SK-N-SH treated with all-trans-retinoic acid at 6 μM for 48 hours (cell line): Measurements from ENCODE around the gene POLR3C.

ENCODE experiments used
- ARNTL ChIP-seq: fragments of 450-650 bp; formaldehyde crosslinking; IDR thresholded peaks from 2 replicates; pipeline ENCODE4 v1.5.0; 2020; ENCODE audit warnings: low read depth, mild to moderate bottlenecking, moderate library complexity, borderline replicate concordance
- TOX ChIP-seq: fragments of 250-450 bp; sonication (Bioruptor Pico); IDR thresholded peaks from 2 replicates; pipeline ENCODE4 v1.8.0; 2021; ENCODE audit warnings: mild to moderate bottlenecking, moderate library complexity, borderline replicate concordance
- ZNF565 ChIP-seq: fragments of 450-650 bp; formaldehyde crosslinking; conservative IDR thresholded peaks from 2 replicates; pipeline ENCODE4 v1.5.0; 2020; ENCODE audit warnings: low read depth, mild to moderate bottlenecking, moderate library complexity
- TF ChIP-seq, protein P1 (sequence below): fragments of 250-450 bp; sonication (Bioruptor Pico); IDR thresholded peaks from 2 replicates; pipeline ENCODE4 v1.8.0; 2020; ENCODE audit warnings: mild to moderate bottlenecking, moderate library complexity, borderline replicate concordance

- TF ChIP-seq, protein P1, sequence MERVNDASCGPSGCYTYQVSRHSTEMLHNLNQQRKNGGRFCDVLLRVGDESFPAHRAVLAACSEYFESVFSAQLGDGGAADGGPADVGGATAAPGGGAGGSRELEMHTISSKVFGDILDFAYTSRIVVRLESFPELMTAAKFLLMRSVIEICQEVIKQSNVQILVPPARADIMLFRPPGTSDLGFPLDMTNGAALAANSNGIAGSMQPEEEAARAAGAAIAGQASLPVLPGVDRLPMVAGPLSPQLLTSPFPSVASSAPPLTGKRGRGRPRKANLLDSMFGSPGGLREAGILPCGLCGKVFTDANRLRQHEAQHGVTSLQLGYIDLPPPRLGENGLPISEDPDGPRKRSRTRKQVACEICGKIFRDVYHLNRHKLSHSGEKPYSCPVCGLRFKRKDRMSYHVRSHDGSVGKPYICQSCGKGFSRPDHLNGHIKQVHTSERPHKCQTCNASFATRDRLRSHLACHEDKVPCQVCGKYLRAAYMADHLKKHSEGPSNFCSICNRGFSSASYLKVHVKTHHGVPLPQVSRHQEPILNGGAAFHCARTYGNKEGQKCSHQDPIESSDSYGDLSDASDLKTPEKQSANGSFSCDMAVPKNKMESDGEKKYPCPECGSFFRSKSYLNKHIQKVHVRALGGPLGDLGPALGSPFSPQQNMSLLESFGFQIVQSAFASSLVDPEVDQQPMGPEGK (CRISPR knock-in tag), result no peak
- TF ChIP-seq ARNTL (CRISPR knock-in tag) (no peak), TOX (no peak), ZNF565 (CRISPR knock-in tag) (no peak)
Measured at GRCh38 chr1:145877923-145878486, 54.0 kb downstream of the POLR3C start.
